GM19468 (cell line): ENCODE data around the gene SRGAP1.
"Not testable (repeated sequence)": the region's sequence is repeated elsewhere in the genome, so short reads cannot be mapped to it uniquely, and the experiment has no call there.

ENCODE experiments used
- ATAC-seq: cut with Tn5 transposase; IDR thresholded peaks from one replicate; pipeline ENCODE4 v1.9.1; 2021; ENCODE audit warnings: mild to moderate bottlenecking, moderate library complexity, moderate number of reproducible peaks; ENCODE audit not compliant: unreplicated experiment; ENCODE audit errors: extremely low read depth

Gene SRGAP1

DNA sequence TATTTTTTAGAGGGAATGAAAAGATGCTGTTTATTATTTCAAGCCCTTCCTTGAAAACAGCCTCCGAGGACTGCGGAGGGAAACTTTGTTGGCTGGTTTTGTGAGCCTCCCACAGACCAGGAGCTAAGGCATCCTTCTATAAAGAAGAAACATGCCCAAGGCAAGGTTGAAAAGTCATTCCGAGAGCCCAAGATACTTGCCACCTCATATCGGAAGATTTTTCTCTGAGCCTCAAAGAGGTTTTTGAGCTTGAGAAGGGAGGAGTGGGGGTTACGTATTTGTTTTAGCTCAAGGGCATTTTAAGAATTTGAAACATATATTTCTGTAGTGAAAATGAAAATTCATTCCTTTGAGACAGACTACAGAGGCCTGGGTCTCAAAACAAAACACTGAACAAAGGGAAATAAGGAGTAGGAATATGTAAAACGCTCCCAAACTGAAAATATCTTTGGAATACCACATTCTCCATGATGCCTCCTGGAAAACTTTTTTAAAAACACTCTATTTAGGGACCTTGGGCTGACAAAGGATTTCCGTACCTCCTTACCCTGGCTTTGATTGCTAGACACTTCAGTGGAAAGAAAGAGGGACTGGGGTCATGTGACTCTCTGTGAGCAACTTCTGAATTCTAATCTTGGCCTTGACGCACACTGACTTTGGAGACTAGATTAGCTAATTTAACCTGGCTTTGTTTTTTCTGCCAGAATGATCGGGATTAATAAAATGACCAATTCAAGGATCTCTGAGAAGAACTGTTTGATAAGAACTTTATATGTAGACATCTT lies 180.9 kb downstream of the SRGAP1 start:
- no peak for ATAC-seq

DNA sequence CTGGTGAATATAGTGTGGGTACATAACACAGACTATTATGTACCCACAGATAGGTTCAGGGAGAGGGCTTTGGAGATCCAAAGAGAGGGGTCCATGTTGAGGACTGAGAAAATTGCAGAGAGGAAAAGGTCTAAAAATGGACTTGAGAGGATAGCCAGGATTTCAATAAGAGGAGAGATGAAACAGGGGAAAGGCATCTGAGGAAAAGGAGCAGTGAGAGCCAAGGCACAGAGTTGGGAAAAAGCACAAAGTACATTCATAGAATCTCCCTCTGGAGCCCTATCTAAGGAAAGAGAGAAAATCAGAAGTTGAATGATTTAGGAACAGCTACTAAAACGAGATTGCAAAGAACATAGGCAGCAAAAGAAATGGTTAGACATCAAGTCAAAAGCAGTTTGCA lies 182.8 kb downstream of the SRGAP1 start:
- ATAC-seq = no peak

DNA sequence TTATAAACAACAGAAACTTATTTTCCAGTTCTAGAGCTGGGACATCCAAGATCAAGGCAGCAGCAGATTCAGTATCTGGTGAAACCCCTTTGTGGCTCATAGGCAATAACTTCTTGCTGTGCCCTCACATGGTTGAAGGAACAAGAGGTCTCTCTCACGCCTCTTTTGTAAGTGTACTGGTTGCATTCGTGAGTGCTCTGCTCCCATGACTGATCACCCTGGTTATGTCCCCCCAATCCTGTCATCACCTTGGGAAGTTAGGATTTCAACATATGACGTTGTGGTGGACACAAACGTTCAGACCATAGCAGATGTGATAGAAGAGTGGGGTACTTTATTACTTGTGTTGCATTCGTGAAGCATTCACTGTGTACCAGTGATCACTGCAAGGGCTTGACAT lies 184.0 kb downstream of the SRGAP1 start:
- no peak for ATAC-seq

DNA sequence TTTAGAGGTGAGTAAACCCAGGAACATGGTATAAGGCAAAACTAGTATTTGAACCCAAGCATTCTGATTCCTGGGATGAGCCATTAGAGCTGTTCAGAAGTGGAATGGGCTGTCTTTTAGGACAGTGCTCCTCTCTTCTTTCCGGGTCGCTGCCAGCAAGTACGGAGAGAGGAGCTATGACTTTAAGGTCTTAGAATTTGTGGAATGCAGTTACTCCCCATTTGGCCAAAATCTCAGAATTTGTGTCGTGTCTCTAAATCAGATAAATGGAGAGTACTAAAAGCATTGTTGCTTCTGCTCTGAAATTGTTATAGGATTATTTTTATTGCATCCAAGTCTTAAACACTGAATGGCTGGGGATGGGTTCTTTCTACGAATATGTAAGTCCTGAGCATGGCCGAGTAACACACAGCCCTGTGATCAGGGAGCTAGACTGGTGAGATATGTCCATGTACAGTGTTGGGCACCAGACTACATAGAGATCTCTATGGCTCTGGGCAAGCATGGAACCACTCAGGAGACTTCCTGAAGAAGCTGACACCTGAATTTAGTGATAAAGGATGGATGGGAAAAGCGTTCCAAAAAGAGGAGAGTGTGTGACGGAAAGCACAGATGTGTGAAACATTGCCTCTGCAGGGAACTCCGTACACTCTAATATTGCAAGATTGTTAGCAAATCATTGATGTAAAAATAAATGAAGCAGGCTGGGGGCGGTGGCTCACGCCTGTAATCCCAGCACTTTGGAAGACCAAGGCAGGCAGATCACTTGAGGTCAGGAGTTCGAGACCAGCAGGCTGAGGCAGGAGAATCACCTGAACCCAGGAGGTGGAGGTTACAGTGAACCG lies 184.7 kb downstream of the SRGAP1 start:
- no peak for ATAC-seq

DNA sequence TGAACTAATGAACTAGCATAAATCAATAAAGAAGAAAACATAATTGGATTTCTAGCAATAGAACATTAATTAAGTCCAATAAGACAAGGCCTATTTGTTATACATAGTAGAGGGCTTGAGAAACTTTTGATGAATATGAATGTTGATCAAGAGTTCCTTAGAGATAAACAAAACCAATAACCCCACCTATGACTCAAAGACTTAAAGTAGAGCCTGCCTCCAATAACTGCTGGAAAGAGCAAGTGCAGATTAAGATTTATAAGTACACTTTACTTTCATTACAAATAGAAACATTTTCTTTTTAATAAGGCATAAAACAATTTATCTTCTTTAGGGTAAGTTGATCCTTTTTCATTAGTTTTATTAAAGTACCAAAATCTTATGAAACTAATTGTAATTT lies 185.7 kb downstream of the SRGAP1 start:
- ATAC-seq = no peak

DNA sequence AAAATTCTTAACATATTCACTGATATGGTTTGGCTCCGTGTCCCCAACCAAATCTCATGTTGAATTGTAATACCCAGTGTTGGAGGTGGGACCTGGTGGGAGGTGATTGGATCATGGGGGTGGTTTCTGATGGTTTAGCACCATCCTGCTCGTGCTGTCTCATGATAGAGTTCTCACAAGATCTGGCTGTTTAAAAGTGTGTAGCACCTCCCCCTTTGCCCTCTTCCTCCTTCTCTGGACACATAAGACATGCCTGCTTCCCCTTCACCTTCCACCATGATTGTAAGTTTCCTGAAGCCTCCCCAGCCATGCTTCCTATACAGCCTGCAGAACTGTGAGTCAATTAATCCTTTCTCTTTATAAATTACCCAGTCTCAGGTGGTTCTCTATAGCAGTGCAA lies 189.6 kb downstream of the SRGAP1 start:
- ATAC-seq = not testable (repeated sequence)

DNA sequence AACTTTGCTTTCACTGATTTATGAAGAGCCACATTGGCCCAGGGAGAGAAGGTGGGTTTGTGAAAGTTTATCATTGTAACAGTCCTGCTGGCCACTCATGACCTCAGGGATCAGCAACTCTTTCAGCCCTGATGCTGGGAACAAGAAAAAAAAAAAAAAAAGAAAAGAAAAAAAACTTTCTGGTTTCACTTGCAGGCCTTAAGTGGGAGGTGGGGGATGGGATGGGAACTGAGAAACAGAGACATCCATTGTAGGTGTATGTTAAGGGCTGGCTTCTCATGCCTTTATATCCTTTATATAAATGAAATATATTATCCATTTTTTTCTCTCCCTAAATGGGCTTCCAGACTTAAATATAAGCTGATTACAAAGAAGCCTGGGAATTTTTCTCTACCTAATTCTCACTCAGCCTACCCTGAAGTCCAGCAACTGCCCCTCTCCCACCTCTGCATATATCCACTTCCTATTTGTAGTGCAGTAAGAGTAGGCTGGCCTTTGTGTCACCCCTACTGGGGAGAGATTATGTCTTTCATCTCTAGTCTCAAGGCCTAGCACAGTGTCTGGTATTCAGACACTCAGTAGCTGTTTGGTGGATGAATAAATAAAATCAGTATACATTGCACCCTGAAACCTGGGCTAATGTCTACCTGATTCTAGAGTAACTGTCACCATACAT lies 190.5 kb downstream of the SRGAP1 start:
- no peak for ATAC-seq

DNA sequence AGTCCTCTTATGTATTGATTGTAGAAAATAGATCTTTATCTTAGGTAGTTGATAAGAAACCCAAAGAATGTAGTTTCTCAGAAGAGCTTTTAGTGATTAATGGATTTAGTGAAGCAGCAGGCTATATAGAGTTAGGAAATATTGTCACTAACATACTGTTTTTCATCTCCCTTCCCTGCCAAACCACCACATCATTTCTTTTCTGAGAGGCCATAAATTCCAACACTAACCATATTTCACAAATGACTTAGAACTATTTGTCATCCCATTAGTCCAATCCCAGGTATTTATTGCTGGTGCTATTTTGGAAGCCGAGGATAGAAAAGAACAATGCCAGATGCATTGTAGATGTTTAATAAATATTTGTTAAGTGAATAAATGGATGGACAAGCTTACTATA lies 191.9 kb downstream of the SRGAP1 start:
- no peak for ATAC-seq

DNA sequence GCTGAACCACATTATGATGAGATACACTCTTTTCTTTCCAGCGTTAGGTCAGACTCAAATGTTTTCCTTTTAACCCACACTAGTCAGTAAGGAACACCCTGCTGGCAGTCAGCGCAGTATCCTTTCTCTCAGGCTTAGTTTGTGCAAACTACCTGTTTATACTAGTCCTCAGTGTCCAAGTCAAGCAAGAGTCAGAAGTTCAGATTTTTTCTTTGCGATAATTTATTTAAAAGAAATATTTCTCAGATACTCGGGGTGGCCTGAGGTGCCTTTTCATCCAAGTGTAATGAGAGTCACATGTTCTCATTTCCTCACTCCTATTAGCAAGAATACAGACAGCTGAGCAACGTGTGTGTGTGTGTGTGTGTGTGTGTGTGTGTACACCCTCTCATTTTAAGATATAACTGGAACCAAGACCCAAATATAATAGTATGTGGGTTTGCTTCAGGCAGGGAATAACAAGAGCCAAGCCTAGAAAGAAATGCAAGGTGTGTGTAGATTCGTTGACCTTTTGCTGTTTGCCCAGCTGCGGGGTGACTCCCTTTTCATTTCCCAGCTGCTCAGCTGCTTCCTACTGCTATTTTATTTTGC lies 194.9 kb downstream of the SRGAP1 start:
- no peak for ATAC-seq

DNA sequence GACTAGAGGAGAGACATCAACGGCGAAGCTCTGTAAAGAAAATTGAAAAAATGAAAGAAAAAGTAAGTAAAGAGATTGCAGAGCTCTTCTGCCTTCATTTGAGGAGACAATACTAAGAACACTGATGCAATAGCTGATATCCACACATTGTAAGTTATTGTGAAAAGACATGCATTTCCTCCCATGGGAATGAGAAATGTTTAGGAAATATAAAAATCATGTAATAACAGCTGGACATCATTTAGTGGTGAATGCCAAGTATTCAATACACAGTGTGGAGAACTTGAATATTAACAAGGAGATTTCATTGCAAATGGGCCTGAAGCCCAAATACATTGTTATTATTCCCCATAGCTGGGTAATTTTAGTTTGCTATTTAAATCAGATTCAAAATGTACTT lies 198.4 kb downstream of the SRGAP1 start:
- no peak for ATAC-seq

DNA sequence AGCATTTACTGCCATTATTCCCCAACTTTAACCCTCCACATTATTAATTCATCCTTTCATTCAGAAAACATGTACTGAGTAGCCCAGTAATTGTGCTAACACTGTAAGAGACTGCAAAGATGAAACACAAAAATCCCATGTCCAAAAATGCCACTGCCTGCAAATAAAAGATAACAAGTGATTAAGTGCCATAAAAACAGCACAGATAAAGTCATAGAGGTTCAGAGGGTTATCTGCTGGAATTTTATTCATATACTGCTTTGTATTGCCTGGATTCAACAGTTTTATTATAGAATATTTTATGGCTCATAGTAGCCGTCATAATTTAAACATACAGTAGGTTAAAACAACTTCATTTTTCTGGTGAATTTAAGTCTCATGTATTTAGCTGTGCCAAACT lies 199.7 kb downstream of the SRGAP1 start:
- no peak for ATAC-seq

DNA sequence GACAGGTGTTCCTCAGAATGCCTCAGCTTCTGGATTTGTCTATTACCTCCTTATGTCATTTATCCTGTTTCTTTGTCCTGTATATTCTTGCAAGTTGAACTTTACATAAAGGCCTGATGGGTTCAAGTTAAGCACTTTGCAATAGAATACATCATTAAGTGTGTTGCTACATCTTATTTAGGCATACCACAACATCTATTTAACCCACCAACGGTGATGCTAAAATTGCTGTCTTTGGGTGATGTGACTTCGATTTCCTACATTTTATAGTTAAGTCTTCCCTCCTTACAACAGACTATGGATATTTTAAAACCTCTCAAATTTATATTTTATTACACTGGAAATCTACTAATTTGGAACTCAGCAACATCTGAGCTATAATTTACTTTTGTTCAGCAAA lies 206.6 kb downstream of the SRGAP1 start:
- no peak for ATAC-seq

DNA sequence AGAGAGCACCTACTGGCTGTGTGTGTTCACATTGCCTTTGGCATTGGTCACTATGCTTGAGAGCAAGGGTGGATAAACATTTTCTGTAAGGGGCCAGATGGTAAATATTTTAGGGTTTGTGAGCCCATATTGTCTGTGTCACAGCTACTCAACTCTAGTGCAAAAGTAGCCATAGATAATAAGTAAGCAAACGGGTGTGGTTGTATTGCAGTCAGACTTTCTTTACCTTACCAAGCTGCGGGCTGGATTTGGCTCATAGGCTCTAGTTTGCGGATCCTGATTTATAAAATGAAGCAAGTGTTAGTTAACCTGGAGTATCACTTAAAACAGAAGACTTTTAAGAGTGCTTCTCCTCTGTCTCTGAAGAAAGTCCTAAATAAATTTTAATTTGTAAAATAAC lies 208.6 kb downstream of the SRGAP1 start:
- no peak for ATAC-seq

DNA sequence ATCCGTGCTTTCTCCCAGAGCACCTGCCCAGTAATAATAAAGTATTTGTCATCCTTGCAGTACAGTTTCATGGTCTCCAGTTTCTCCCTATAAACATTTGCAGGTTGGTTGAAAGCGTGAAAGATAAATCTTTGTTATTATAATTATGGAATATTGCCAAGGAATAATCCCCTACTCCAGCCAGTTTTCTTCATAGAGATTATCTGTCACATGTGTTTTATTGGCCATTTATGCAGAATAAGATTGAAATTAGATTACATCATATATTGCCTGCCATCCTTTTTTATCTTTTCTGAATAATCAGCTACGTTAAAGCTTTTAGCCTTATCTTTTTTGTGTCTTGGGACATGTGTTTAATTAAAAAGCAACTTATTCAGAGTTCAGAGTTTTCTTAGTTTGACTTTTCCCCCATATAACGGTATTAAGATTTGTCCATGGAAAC lies 209.6 kb downstream of the SRGAP1 start:
- no peak for ATAC-seq

DNA sequence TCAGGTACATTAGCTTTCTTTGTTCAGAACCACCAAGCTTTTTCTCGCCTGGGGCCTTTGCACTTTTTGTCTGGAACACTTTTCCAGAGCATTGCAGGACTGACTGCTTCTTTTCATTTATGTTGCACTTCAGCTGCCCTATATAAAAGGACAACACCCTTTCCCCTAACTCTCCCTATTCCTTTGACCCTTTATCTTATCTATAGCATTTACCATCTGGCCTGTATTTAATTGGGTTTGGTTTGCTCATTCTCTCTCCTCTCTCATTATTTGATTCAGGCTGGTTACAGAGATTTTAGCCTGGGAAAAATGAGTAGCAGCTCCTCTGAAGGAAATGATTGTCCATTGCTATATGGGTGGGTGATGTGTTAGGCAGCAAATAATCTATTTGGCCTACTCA lies 212.2 kb downstream of the SRGAP1 start:
- no peak for ATAC-seq

DNA sequence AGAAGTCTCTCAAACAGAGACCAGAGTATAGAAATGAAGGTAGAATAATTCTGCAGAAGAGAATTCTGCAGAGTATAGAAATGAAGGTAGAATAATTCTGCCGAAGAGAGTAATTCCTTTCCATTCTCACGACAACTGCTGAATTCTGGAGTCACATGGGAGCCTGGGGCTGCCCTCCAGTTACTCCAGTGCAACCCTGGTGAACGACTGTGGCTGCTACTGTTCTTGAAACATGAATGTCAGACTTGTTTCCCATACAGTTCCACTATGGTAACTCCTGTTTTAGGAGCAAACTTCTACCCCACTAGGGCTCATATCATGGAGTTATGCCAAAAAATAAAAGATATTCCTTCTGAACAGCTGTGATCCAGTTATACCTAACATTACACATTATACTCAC lies 213.2 kb downstream of the SRGAP1 start:
- ATAC-seq = no peak

DNA sequence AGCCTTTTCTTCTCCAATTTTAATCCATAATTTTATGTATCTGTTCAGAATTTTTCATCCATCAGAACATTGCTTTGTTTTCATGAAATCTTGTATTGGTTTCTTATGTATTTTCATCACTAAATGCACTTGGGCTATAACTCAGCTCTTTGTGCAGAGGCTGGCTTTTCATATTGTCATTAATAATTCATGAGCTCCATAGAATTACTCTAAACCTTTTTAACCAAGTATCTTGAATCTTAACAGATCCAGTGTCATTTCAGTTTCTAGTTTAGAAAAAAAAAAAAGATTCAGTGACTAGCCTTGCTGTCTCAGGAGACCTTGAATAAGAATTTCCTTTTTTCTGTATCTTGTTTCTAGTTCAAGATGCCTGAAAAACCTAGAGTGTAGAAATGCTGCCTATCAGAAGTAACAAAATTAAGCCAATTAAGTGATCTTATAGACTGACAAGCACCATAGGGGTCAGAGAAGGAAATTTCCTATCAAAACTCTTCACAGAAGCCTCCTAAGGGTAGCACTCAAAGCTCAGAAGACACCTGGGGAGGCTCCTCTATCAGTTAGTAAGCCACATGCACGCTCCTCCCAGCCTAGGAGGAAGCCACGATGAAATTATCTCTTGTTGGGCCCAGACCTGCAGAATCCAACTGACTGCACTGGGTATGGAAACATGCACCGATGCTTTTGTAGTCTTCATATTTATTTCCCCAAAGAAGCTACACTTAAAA lies 214.2 kb downstream of the SRGAP1 start:
- ATAC-seq = no peak

DNA sequence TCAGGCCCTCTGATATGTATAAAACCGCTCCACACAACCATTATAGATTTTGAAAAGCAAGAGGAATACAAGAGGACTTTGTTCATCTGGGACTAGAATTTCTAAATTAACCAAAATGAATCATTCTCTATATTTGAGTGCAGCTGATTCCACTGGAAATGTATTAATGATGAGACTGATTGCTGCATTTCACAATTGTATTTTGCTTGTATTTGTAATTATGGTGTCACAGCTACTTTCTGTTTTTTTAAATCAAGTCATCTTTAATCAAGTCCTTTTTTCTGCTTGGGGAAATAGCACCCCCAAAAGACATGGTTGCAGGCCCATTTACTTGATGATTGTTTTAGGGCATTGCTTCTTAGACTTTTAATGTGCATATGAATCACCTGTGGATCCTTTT lies 215.2 kb downstream of the SRGAP1 start:
- no peak for ATAC-seq

DNA sequence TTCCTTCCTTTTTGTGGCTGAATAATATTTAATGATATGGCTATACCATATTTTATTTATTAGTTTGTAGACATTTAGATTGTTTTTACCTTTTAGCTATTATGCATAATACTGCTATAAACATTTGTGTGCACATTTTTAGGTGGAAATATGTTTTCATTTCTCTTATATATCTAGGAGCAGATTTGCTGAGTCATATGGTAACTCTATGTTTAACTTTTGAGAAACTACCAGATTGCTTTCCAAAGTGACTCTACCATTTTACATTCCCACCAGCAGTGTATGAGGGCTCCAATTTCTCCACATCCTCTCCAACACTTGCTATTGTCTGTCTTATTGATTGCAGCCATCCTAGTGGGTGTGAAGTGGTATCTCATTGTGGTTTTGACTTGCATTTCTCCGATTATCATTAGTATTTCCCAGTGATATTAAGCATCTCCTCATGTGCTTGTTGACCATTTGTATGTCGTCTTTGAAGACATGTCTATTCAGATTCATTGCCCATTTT lies 217.4 kb downstream of the SRGAP1 start:
- ATAC-seq = no peak

DNA sequence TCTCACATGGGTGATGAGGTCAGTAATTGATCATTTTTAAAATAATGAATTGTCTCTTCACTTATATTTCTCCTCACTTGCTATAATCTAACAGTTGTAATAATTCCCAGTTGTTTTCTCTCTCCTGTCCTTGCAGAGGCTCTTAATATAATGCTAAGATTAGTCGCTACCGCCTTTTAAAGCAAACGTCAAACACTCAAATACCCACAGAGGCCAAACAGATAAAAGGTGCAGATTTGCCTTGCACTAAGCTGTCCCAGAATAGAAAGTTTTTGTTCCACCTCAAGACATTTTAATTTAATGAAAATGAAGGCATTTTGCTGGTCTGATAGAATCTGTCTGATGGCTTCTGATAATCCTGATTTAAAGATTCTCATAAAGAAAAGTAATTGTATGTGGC lies 218.6 kb downstream of the SRGAP1 start:
- no peak for ATAC-seq
